Karpas-422 (cell line): ENCODE measurements around the gene RPH3AL. TPM values are rescaled to one million over a fixed set of nuclear protein-coding genes. Genes with fewer than 3 reads are reported as not detected.

ENCODE experiments used
- DNase-seq: peaks from one replicate; pipeline ENCODE4 v3.0.0-alpha.2; 2015
- H2AFZ ChIP-seq: fragments of 200-600 bp; sonication (generic); 2 replicates; pipeline ENCODE4 v1.6.1; 2014; ENCODE audit warnings: antibody characterized with exemption, low read length, mixed read lengths
- H3K27ac ChIP-seq: fragments of 200-600 bp; sonication (generic); 2 replicates; pipeline ENCODE4 v1.5.1; 2014; ENCODE audit warnings: mild to moderate bottlenecking, low read length, moderate library complexity
- H3K27me3 ChIP-seq: fragments of 200-600 bp; sonication (generic); 2 replicates; pipeline ENCODE4 v1.6.1; 2014; ENCODE audit warnings: low read length, mixed read lengths
- H3K36me3 ChIP-seq: fragments of 200-600 bp; sonication (generic); 2 replicates; pipeline ENCODE4 v1.6.1; 2014; ENCODE audit warnings: low read length, mixed read lengths; ENCODE audit not compliant: insufficient read depth
- H3K4me1 ChIP-seq: fragments of 200-600 bp; sonication (generic); 2 replicates; pipeline ENCODE4 v1.6.1; 2014; ENCODE audit warnings: mild to moderate bottlenecking, low read length, mixed read lengths
- H3K4me2 ChIP-seq: fragments of 200-600 bp; sonication (generic); 2 replicates; pipeline ENCODE4 v1.6.1; 2014; ENCODE audit warnings: low read length, low read depth, mild to moderate bottlenecking; ENCODE audit not compliant: poor library complexity, severe bottlenecking
- H3K4me3 ChIP-seq: fragments of 200-600 bp; sonication (generic); 2 replicates; pipeline ENCODE4 v1.5.1; 2014; ENCODE audit warnings: mild to moderate bottlenecking, antibody characterized with exemption, low read length, mixed read lengths
- H3K79me2 ChIP-seq: fragments of 200-600 bp; sonication (generic); 2 replicates; pipeline ENCODE4 v1.6.1; 2014; ENCODE audit warnings: mild to moderate bottlenecking, low read length, mixed read lengths
- H3K9ac ChIP-seq: fragments of 200-600 bp; sonication (generic); 2 replicates; pipeline ENCODE4 v1.6.0; 2014; ENCODE audit warnings: low read length
- H3K9me2 ChIP-seq: fragments of 200-600 bp; sonication (generic), shearing (Covaris generic); replicated peaks from 2 replicates; pipeline ENCODE4 v1.6.0; 2014; ENCODE audit warnings: mild to moderate bottlenecking, low read length, moderate library complexity; ENCODE audit not compliant: insufficient read depth
- H3K9me3 ChIP-seq: fragments of 300-700, 200-600 bp; sonication (generic); 2 replicates; pipeline ENCODE4 v1.6.1; 2014; ENCODE audit warnings: low read length, mixed read lengths
- H4K20me1 ChIP-seq: fragments of 200-600 bp; sonication (generic); 2 replicates; pipeline ENCODE4 v1.6.1; 2014; ENCODE audit warnings: mild to moderate bottlenecking, antibody characterized with exemption, low read length, low read depth; ENCODE audit not compliant: insufficient read depth
- total RNA-seq: library from RNA; depleted of rRNA; stranded (reverse); fragments of >200 nt; shearing (Covaris generic); gene quantifications from 2 replicates; pipeline ENCODE4 v1.2.3, GENCODE V29; 2014; ENCODE audit warnings: low replicate concordance

RPH3AL gene
- total RNA-seq, 1 experiment from 2014 or later: not detected

DNA sequence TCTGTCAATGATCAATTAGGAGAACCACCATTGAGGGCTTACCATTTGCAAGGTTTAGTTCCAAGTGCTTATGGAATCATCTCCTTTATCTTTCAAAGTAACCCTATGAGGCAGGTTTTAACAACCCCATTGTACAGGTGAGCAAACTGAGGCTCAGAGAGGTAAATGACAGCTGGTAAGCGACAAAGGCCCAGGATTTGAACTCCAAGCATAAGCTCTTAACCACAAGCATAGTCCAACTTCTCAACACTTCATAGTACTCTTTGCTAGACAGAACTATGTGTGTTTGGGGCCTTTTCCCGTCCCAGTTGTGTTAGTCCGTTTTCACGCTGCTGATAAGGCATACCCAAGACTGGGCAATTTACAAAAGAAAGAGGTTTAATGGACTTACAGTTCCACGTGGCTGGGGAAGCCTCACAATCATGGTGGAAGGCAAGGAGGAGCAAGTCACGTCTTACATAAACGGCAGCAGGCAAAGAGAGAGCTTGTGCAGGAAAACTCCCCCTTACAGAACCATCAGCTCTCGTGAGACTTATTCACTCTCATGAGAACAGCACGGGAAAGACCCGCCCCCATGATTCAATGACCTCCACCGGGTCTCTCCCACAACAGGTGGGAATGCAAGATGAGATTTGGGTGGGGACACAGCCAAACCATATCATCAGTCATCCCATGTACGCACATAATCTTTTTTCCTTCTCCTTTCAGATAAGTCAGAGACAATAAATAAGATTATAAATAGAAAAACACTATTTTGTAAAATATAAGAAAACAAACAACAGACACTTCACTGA lies 6.4 kb downstream of the RPH3AL start:
- no peaks in the 10 kb centered on the region for H3K27me3 ChIP-seq
- no peaks in the 10 kb centered on the region for H4K20me1 ChIP-seq
- no peak overlapping the region for H3K27ac ChIP-seq
- H2AFZ ChIP-seq: no peak overlapping the region
- H3K4me3 ChIP-seq: no peak overlapping the region
- no peaks in the 10 kb centered on the region for H3K9me2 ChIP-seq
- no peaks in the 10 kb centered on the region for H3K36me3 ChIP-seq
- H3K4me2 ChIP-seq: no peak overlapping the region
- no peaks in the 10 kb centered on the region for H3K79me2 ChIP-seq
- no peak for DNase-seq
- no peaks in the 10 kb centered on the region for H3K4me1 ChIP-seq
- no peaks in the 10 kb centered on the region for H3K9me3 ChIP-seq
- no peak overlapping the region for H3K9ac ChIP-seq

GRCh38 chr17:345261-345660 lies 7.3 kb downstream of the RPH3AL start:
- H3K9me3 ChIP-seq: no peaks in the 10 kb centered on the region
- H3K27ac ChIP-seq: no peak overlapping the region
- H3K4me2 ChIP-seq: no peak overlapping the region
- H3K9me2 ChIP-seq: no peaks in the 10 kb centered on the region
- DNase-seq: no peak
- H3K9ac ChIP-seq: no peak overlapping the region
- no peaks in the 10 kb centered on the region for H3K36me3 ChIP-seq
- H3K79me2 ChIP-seq: no peaks in the 10 kb centered on the region
- H3K4me1 ChIP-seq: no peaks in the 10 kb centered on the region
- H3K4me3 ChIP-seq: no peak overlapping the region
- no peak overlapping the region for H2AFZ ChIP-seq
- no peaks in the 10 kb centered on the region for H4K20me1 ChIP-seq
- H3K27me3 ChIP-seq: no peaks in the 10 kb centered on the region

DNA sequence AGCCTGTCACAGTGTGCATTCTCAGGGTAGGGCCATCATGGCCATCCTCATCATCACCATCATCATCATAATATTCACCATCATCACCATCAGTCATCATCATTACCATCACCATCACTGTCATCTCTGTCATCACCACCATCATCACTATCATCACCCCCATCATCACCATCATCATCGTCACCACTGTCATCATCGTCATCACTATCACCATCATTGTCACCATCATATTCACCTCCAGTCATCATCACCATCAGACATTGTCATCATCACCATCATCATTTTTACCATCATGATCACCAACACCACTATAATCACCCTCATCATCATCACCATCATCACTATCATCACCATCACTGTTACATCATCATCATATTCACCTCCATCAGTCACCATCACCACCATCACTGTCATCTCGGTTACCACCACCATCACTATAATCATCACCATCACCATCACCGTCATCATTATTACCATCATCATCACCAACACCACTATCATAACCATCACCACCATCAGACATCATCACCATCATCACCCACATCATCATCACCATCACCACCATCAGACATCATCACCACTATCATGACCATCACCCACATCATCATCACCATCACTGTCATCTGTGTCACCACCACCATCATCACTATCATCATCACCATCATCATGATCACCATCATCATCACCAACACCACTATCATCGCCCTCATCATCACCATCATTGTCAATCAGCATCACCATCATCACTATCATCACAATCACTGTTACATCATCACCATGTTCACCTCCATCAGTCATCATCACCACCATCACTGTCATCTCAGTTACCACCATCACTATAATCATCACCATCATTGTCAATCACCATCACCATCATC lies 8.5 kb downstream of the RPH3AL start:
- no peaks in the 10 kb centered on the region for H4K20me1 ChIP-seq
- no peak overlapping the region for H3K27ac ChIP-seq
- H2AFZ ChIP-seq: no peak overlapping the region
- H3K9me3 ChIP-seq: no peaks in the 10 kb centered on the region
- H3K79me2 ChIP-seq: no peaks in the 10 kb centered on the region
- no peak for DNase-seq
- no peaks in the 10 kb centered on the region for H3K27me3 ChIP-seq
- H3K9ac ChIP-seq: no peak overlapping the region
- no peaks in the 10 kb centered on the region for H3K4me1 ChIP-seq
- no peak overlapping the region for H3K4me3 ChIP-seq
- no peaks in the 10 kb centered on the region for H3K9me2 ChIP-seq
- no peak overlapping the region for H3K4me2 ChIP-seq
- no peaks in the 10 kb centered on the region for H3K36me3 ChIP-seq

- Histone ChIP-seq H2AFZ (no peak overlapping the region), H4K20me1 (no peaks in the 10 kb centered on the region), H3K4me3 (no peak overlapping the region), H3K79me2 (no peaks in the 10 kb centered on the region), H3K9ac (no peak overlapping the region), H3K4me1 (peaks cover 3% of the 10 kb centered on the region; the same call in 1 of the 2 replicates), H3K4me2 (no peak overlapping the region), H3K36me3 (no peaks in the 10 kb centered on the region), H3K9me2 (no peaks in the 10 kb centered on the region), H3K27ac (no peak overlapping the region), H3K9me3 (no peaks in the 10 kb centered on the region), H3K27me3 (no peaks in the 10 kb centered on the region)
- DNase-seq: no peak
These were observed 9.4 kb downstream of the RPH3AL start for GRCh38 chr17:343211-343610.

DNA sequence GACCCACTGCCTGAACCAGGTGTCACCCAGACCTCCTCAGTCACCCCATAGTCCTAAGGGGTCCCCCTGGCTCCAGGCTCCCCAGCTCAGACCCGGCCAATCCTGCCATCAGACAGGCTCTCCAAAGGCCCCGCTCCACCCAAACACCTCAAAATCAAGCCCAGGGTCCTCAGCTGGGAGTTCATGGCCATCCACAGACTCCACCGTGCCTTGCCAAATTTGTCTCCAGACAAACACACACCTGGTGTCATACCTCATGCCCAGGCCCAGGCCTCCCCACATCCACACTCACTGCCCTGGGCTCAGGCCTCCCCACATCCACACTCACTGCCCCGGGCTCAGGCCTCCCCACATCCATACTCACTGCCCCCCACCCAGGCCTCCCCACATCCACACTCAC lies 12.5 kb downstream of the RPH3AL start:
- no peak overlapping the region for H3K9ac ChIP-seq
- H3K4me1 ChIP-seq: peaks cover 11% of the 10 kb centered on the region
- no peaks in the 10 kb centered on the region for H3K79me2 ChIP-seq
- H3K27me3 ChIP-seq: no peaks in the 10 kb centered on the region
- H3K9me2 ChIP-seq: no peaks in the 10 kb centered on the region
- no peak overlapping the region for H2AFZ ChIP-seq
- H4K20me1 ChIP-seq: no peaks in the 10 kb centered on the region
- no peaks in the 10 kb centered on the region for H3K9me3 ChIP-seq
- no peak overlapping the region for H3K4me3 ChIP-seq
- no peak overlapping the region for H3K4me2 ChIP-seq
- H3K27ac ChIP-seq: no peak overlapping the region
- no peak for DNase-seq
- H3K36me3 ChIP-seq: no peaks in the 10 kb centered on the region

GRCh38 chr17:339193-340061 lies 13.2 kb downstream of the RPH3AL start:
- Histone ChIP-seq H3K4me3 (no peak overlapping the region), H3K4me2 (no peak overlapping the region), H4K20me1 (no peaks in the 10 kb centered on the region), H3K9me3 (no peaks in the 10 kb centered on the region), H3K9ac (no peak overlapping the region), H3K27ac (no peak overlapping the region), H3K36me3 (no peaks in the 10 kb centered on the region), H3K9me2 (no peaks in the 10 kb centered on the region), H3K79me2 (no peaks in the 10 kb centered on the region), H2AFZ (no peak overlapping the region), H3K27me3 (no peaks in the 10 kb centered on the region), H3K4me1 (peaks cover 11% of the 10 kb centered on the region)
- peak; percentile 16 for DNase-seq

DNA sequence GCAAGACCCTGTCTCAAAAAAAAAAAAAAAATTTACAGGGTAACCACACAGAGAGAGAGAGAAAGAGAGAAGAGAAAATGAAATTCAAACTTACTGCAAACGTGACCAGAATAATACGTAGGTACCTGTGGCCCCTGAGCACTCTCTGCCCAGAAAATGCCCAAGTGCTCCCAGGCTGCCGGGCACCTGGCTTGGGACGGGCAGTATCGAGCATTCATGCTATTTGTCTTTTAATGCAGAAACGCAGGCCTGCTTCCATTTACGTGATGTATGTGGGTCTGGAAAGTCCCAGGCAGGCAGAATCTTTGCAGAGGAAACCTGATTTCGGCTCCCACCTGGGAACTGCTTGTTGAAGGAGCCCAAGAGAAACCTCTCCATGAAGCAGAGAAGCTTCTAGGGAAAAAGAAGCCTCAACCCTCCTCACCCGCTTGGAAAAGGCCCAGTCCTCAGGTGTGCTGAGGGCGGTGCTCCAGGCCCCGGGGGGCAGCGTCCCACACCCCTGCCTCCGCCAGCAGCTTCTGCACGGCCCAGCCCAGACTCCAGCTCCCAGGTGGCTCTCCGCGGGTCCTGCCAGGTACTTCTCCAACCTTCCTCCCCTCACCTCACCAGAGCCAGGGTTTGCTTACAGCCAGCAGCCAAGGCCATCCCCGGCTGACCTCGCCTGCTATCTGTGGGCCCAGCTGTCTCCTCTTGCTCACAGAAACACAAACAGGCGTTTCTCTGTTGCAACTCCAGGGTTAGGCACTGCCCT lies 14.0 kb downstream of the RPH3AL start:
- Histone ChIP-seq H2AFZ (no peak overlapping the region), H3K4me1 (peaks cover 11% of the 10 kb centered on the region), H3K27ac (no peak overlapping the region), H3K9me2 (no peaks in the 10 kb centered on the region), H3K27me3 (no peaks in the 10 kb centered on the region), H3K9ac (no peak overlapping the region), H4K20me1 (no peaks in the 10 kb centered on the region), H3K9me3 (no peaks in the 10 kb centered on the region), H3K79me2 (no peaks in the 10 kb centered on the region), H3K4me3 (no peak overlapping the region), H3K36me3 (no peaks in the 10 kb centered on the region), H3K4me2 (no peak overlapping the region)
- DNase-seq: peak; percentile 33
